Activated CD4-positive, alpha-beta T cell treated with anti-CD3 and anti-CD28 coated beads, Interleukin-2, amount 50 U/mL, for 1 hour (primary cell): ENCODE data around the gene DLST.
"Not testable (repeated sequence)": the region's sequence is repeated elsewhere in the genome, so short reads cannot be mapped to it uniquely, and the experiment has no call there.

Experiments used
- DNase-seq: peaks from one replicate; pipeline ENCODE4 v3.0.0-alpha.2; 2020

The DLST gene

GRCh38 chr14:74919421-74920165 lies 37.9 kb downstream of the DLST start:
- DNase-seq, result no peak

DNA sequence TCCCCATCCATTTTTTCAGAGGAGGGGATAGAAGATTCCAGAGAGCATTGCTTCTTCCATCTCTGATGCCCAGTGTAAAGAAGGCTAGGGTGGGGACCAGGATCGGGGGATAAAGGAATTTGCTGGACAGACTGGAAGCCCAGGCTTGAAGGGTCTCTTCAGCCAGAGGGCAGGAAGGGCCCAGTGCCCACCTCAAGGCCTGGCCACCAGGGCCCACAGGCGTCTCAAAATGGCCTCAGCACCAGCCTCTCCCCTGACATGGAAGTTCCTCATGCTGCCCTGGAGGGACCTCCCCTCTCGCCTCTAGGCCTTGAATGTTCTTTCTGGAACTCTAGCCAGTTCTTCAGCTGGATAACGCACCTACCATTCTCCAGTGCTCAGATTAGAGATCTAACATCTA lies 38.6 kb downstream of the DLST start:
- DNase-seq, result no peak

DNA sequence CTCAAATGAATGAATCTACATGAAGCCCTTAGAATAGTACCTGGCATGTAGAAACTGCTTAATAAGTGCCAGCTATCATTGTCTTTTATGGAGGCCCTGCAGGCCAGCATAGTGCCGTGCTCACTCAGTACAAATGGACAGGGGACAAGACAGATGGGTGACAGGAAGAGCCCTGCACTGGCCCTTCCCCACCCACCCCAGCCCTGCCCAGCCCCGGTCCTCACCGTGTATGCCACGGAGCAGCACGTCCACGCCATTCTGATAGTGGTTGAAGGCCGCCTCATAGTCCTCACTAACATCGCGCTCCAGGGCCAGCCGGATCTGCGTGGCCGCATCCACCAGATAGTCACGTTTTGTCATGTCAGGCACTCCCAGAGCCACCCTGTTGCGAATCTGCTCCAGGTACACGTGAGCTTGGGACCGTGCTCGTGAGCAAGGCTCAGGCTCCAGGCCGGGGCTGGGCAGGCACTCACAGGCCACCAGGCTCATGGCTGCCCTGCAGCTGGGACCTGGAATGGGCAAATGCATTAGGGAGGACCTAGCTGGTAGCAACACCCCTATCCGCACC lies 39.4 kb downstream of the DLST start:
- DNase-seq, result no peak

- DNase-seq, result no peak
These were observed 40.5 kb downstream of the DLST start for GRCh38 chr14:74921987-74922751.

DNA sequence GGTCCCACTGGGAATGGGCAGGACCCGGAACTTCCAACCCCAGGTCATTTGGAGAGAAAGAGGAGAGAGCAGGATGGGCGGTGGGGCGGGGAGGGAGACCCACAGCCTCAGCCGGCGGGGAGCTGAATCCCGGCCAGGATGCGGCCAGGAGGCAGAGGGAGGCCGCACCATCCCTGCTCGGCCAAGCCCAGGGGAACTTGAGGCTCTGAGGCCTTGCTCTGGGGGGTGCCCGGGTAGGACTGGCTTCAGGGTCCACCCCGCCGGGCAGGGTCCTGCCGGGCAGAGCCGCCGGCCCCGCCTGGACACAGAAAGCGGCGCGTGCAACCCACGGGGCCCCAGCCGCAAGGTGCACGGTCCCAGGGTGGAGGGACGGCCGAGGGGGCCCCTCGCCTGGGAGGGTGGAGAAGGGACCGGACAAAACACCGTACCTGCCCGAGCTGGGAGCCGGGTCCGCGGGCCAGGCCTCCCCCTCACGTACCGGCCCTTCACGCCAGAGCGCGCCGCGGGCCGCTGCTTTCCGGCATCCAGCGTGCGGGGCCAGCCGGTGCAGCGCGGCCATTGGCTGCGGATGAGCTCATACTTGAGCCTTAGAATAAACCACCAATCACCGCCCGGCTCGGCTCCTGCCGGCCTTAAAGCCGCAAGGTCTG lies 41.2 kb downstream of the DLST start, which contains the start of gene RPS6KL1:
Gene RPS6KL1 (minus strand): TSS at position 509 of the 650 bp plus-strand sequence. CDS start 1,719 bp downstream, outside the sequence.
- DNase-seq, result peak; percentile 61

- DNase-seq, result no peak
These were observed 42.3 kb downstream of the DLST start for GRCh38 chr14:74924061-74924460.

GRCh38 chr14:74927225-74927624 lies 45.5 kb downstream of the DLST start:
- DNase-seq, result no peak

GRCh38 chr14:74929242-74929641 lies 47.5 kb downstream of the DLST start:
- no peak for DNase-seq

DNA sequence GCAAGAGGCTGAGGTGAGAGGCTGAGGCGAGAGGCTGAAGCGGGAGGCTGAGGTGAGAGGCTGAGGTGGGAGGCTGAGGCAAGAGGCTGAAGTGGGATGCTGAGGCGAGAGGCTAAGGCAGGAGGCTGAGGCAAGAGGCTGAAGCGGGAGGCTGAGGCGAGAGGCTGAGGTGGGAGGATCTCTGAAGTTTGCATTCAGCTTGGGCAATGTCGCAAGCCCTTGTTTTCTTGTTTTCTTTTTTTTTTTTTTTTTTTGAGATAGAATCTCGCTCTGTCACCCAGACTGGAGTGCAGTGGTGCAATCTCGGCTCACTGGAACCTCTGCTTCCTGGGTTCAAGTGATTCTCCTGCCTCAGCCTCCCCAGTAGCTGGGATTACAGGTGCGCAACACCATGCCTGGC lies 50.0 kb downstream of the DLST start:
- DNase-seq, result not testable (repeated sequence)

DNA sequence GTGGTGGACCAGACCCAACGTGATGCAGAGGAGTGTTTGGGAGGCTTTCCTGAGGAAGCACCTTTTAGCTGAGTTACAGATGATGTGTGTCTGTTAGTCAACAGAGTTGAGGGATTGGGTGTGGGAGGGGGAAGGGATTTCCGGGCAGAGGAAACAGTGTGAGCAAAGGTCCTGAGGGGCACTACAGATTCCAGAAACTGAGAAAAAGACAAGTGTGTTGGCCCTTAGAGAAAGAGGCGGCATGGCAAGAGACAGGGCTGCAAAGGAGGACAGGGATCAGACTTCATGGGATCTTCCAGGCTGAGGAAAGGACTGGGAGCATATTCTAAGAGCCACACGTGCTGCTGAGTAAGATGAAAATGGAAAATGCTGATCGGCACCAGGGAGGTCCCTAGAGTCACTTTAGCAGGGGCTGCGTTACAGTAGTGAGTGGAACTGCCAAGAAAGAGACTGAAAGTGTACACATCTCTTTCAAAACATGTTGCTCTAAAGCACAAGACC lies 50.7 kb downstream of the DLST start:
- DNase-seq, result no peak

DNA sequence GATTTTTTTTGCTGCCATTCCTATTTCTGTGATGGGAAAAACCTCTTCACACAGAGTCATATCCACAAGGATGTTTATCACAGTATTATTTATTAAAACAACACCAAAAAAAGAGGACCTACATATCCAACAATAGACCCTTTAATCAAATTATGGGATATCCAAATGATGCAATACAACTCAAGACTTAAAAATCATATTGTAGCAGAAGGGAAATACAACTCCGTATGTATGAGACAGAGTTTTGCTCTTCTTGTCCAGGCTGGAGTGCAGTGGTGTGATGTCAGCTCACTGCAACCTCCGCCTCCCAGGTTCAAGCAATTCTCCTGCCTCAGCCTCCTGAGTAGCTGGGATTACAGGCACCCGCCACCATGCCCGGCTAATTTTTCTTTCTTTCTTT lies 51.2 kb downstream of the DLST start:
- not testable (repeated sequence) for DNase-seq

DNA sequence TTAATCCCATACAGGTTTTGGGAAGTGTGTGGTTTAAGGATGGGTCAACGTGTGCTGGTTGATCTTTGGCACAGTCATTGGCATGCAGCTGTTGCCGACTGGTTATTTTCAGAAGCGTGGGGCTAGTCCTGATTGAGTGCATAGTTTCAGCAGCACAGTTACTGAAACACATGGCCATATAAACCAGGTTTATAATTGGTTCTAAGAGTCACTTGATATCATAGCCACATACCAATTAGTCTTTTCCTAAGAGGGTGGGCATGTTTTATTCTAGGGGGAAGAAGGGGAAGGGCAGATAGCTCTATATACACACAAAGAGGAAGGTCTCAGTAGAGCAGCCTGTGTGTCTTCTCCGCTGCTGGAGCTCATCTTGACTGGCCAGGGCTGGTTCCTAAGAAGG lies 52.3 kb downstream of the DLST start:
- DNase-seq, result no peak

DNA sequence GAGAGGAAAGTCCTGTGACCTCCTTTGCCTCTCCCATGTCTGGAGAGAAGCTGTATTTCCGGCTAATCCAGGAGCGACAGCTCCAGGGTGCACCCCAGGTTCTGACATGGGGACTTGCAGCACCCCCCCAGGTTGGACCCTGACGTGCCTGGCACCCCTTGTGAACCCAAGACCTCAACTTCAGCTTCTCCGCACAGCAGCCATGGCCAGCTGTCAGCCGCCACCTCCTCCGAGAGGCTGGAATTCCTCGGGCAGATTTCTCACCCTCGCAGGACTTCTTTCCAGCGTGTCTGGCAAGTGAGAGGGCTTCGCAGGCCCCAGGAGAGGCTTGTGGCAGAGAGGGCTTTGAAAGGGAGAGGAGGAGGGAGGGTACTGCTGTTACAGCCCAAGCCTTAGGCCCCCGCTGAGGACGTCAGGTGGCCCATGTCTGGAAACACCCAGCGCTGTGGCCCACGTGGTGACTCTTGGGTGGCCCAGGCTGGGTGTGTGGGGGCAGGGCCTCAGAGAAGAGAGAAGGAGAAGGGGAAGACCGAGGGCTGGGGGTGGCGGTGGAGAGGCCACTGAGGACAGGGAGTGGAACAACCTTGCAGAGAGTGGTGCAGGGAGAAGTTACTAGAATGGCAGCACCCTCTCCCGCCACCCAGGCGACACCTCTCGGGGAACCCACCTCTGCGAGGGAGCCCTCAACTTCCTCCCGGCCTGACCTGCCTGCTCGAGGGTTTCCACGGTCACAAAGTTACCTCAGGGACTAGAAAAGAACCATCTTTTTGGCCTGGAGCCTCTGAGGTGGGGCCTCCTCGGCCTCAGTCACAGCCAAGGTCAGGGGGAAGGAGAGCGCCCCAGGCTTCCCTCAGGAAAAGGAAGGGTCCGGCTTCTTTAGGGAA lies 53.0 kb downstream of the DLST start:
- no peak for DNase-seq

DNA sequence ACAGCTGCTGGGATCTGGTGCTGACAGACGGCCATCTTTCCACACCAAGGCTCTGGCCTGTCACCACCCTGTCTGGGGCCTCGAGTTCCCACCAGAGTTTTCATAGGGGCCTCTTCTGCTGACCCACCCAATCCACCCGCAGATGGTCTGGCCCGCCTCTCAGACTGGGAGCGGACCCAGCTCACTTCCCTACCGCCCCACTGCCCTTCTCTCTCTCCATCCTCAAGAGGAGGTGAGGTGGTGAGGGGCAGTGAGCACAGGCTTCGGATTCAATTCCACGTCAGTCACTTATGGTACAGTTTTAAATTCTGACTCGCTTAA lies 53.6 kb downstream of the DLST start:
- DNase-seq, result no peak

DNA sequence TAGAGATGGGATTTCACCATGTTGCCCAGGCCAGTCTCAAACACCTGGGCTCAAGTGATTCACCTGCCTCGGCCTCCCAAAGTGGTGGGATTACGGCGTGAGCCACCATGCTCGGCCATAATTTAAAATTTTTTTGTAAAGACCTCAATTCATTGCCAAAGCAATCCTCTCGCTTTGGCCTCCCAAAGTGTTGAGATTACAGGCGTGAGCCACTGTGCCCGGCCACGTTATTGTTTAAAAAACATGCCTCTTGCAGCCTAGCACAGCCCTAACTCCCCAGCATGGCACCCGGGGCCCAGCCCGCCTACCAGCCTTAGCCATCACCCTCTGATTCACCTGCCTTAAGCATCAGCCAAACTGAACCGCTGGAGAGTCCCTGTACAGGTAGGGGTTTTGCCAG lies 54.4 kb downstream of the DLST start:
- no peak for DNase-seq

DNA sequence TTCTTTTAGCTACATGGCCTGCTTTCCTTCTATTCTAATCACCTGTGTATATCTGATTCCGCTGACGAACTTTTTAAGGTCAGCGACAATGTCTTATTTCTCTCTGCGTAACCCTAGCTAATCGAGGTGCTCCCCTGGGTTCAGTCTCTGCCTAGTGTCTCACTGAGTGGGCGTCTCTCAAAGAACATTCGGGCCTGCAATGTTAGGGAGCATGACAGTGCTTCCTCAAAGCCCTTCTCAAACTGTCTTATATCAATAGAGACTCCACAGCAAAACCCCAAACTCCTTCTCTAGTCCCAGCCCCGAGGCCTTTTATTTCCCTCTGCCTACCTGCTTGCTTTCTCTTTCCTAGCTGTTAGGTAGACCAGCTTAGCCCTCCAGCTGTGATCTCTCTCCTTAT lies 55.0 kb downstream of the DLST start:
- no peak for DNase-seq

DNA sequence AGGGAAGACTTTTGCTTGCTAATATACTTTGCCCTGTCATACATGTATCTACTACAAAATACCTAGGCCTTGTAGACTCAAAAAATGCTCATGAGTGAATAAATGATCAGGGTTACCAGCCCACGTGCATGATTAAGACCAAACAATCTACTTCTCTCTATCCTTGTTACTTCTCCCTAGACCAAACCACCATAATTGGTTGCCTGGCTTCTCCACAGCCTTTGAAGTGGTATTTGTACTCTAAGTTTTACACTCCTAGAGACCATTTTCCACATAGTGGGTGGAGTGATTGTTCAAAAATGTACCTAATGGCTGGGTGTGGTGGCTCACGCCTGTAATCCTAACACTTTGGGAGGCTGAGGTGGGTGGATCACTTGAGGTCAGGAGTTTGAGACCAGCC lies 55.5 kb downstream of the DLST start:
- DNase-seq, result no peak

DNA sequence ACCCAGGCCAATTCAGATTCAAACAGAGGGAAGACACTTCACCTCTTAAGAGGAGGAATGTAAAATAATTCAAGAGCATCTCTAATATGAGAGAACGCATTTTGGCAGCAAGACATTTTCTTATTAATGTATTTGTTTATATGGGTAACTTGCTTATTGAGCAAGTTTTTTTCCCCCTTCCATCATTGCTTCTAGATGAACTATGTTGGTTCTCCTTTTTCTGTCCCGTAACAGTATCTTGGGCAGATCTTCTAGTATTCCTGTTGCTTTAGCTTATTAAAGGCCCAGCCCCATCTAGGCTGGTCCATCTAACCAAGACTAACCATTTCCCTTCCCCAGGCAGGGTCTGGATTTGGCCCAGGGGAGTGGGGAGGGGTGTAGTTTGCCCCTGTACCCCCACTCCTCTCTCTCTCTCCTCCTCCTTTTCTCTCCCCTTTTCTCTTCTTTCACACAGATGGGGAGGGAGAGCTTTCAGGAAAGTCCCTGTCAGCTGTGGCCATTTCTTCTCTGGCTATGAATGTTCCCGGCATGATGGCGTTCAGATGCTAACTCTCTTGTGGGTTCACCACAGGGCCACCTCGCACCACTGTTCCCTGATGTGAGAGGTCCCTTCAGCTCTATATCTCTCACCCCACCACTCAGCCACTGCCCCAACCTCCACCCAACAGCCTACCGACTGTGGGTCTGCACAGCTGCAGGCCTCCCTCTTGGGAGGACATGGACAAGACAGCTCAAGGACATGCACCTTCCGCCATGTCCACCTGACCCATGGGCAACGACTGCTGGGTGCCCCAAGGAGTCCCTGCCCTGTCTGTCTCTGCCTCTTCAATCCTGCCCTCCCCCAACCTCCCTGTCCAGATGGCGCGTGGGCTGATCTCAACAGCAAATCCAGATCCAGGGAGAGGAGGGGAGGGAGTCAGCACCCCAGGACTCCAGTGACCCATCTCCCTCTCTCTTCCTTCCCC lies 57.1 kb downstream of the DLST start:
- DNase-seq, result no peak

DNA sequence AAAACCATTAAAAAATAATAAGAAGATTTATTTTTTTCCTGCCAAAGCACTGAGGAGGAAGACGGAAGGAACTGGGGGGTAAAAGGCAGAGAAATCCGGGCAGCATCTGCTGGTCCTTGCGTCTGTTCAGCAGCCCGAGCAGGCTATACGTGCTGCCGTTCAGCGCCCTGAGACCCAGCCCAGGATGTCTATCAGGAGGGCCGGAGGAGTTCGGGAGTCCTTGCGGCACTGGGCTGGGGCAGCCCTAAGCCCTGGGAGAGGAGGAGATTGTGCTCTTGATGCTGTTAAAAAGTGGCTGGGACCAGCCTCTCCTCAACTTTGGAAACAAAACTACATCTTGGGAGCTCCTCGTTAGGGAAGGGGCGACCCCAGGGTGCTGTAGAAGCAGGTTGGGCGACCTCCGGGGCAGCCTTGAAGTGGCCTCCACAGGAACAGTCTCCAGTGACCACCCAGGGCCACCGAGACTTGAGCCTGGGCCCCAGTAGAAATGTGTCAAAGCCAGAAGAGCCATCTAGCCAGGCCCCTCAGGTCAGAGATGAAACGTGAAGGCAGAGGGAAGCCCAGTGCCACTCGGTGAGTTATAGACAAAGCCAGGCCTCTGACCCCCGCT lies 59.3 kb downstream of the DLST start:
- no peak for DNase-seq

DNA sequence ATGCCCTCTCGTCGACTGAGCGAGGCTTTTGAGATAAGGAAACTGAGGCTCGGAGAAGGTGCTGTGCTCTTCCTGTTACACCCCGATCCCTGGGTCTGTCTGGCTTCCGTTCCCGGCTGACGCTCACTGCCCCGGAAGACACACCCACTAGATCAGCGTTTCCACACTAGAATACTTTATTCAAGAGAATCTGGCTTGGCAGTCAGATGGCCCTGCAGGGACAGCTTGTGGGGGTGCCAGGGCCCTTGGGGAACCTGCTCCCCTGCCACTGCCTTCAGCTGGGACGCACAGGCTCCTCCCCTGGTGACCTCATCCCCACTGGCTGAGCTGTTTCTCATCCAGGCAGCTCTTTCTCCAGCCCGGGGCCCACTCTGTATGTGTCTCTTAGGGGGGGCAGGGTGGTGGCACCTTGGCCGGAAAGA lies 60.0 kb downstream of the DLST start:
- DNase-seq, result peak; percentile 51

GRCh38 chr14:74942181-74942580 lies 60.5 kb downstream of the DLST start:
- DNase-seq, result no peak
